ENCODE results near the gene EXOC4. TPM values are rescaled to one million over a fixed set of nuclear protein-coding genes. Genes with fewer than 3 reads are reported as not detected.
A peak's percentile ranks its signal among the peaks of the same experiment; 100 is the strongest.
"Not testable (repeated sequence)": the region's sequence is repeated elsewhere in the genome, so short reads cannot be mapped to it uniquely, and the experiment has no call there.

EXOC4 gene
- total RNA-seq, 1 donor from 2014 or later = 145 TPM

- DNase-seq (ENCODE audit: low spot score, unreplicated experiment) = no peak
- peaks cover 24% of the 10 kb centered on the region for H3K4me1 Mint-ChIP-seq (ENCODE audit: low read depth)
- peaks cover 1% of the 10 kb centered on the region for H3K36me3 Mint-ChIP-seq (ENCODE audit: insufficient read depth)
- H3K27me3 Mint-ChIP-seq = no peaks in the 10 kb centered on the region
- peak overlapping the region; percentile 85 for H3K27ac Mint-ChIP-seq
- H3K9me3 Mint-ChIP-seq (ENCODE audit: low read depth) = no peaks in the 10 kb centered on the region
- TF ChIP-seq, protein P1, sequence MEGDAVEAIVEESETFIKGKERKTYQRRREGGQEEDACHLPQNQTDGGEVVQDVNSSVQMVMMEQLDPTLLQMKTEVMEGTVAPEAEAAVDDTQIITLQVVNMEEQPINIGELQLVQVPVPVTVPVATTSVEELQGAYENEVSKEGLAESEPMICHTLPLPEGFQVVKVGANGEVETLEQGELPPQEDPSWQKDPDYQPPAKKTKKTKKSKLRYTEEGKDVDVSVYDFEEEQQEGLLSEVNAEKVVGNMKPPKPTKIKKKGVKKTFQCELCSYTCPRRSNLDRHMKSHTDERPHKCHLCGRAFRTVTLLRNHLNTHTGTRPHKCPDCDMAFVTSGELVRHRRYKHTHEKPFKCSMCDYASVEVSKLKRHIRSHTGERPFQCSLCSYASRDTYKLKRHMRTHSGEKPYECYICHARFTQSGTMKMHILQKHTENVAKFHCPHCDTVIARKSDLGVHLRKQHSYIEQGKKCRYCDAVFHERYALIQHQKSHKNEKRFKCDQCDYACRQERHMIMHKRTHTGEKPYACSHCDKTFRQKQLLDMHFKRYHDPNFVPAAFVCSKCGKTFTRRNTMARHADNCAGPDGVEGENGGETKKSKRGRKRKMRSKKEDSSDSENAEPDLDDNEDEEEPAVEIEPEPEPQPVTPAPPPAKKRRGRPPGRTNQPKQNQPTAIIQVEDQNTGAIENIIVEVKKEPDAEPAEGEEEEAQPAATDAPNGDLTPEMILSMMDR (IDR thresholded peaks at IDR 0.05; ENCODE audit: unreplicated experiment) = no peak
- no peak overlapping the region for H3K4me3 Mint-ChIP-seq (ENCODE audit: low read depth)
Observed at GRCh38 chr7:133888061-133888930, 635.4 kb downstream of the EXOC4 start.

- no peak for DNase-seq (ENCODE audit: low spot score, unreplicated experiment)
- Mint-ChIP-seq H3K36me3 (ENCODE audit: insufficient read depth) (peaks cover 7% of the 10 kb centered on the region), H3K4me3 (ENCODE audit: low read depth) (no peak overlapping the region), H3K27ac (no peak overlapping the region), H3K4me1 (ENCODE audit: low read depth) (no peaks in the 10 kb centered on the region), H3K9me3 (ENCODE audit: low read depth) (no peaks in the 10 kb centered on the region), H3K27me3 (no peaks in the 10 kb centered on the region)
- TF ChIP-seq, protein P1 (IDR thresholded peaks at IDR 0.05; ENCODE audit: unreplicated experiment) = no peak
Observed at GRCh38 chr7:133904776-133905175, 651.9 kb downstream of the EXOC4 start.

GRCh38 chr7:133906553-133906952, 653.7 kb downstream of the EXOC4 start:
- not testable (repeated sequence) for H3K4me3 Mint-ChIP-seq (ENCODE audit: low read depth); DNase-seq (ENCODE audit: low spot score, unreplicated experiment); H3K9me3 Mint-ChIP-seq (ENCODE audit: low read depth); H3K27ac Mint-ChIP-seq; H3K4me1 Mint-ChIP-seq (ENCODE audit: low read depth); H3K27me3 Mint-ChIP-seq; H3K36me3 Mint-ChIP-seq (ENCODE audit: insufficient read depth)

GRCh38 chr7:133910761-133911160, 657.9 kb downstream of the EXOC4 start:
- Mint-ChIP-seq H3K27ac (no peak overlapping the region), H3K27me3 (no peaks in the 10 kb centered on the region), H3K4me1 (ENCODE audit: low read depth) (peaks cover 2% of the 10 kb centered on the region), H3K4me3 (ENCODE audit: low read depth) (no peak overlapping the region), H3K36me3 (ENCODE audit: insufficient read depth) (peaks cover 7% of the 10 kb centered on the region), H3K9me3 (ENCODE audit: low read depth) (no peaks in the 10 kb centered on the region)
- TF ChIP-seq, protein P1 (IDR thresholded peaks at IDR 0.05; ENCODE audit: unreplicated experiment) = no peak
- DNase-seq (ENCODE audit: low spot score, unreplicated experiment) = no peak

- H3K4me3 Mint-ChIP-seq (ENCODE audit: low read depth) = no peak overlapping the region
- H3K27me3 Mint-ChIP-seq = no peaks in the 10 kb centered on the region
- no peak for DNase-seq (ENCODE audit: low spot score, unreplicated experiment)
- no peak overlapping the region for H3K27ac Mint-ChIP-seq
- H3K4me1 Mint-ChIP-seq (ENCODE audit: low read depth) = peaks cover 2% of the 10 kb centered on the region
- TF ChIP-seq, protein P1 (IDR thresholded peaks at IDR 0.05; ENCODE audit: unreplicated experiment) = no peak
- H3K36me3 Mint-ChIP-seq (ENCODE audit: insufficient read depth) = peaks cover 4% of the 10 kb centered on the region
- H3K9me3 Mint-ChIP-seq (ENCODE audit: low read depth) = no peaks in the 10 kb centered on the region
Observed at GRCh38 chr7:133911724-133912123, 658.8 kb downstream of the EXOC4 start.

All from progenitor cell of endocrine pancreas (in vitro differentiated cells).